GM12892 (cell line): ENCODE measurements around the gene COL20A1.

Experiments
- POLR2A ChIP-seq: IDR thresholded peaks from 2 replicates; pipeline ENCODE4 v1.6.1; 2011; ENCODE audit warnings: low read depth, low read length, control low read depth
- POLR2AphosphoS5 ChIP-seq: IDR thresholded peaks from 2 replicates; pipeline ENCODE4 v1.6.1; 2011; ENCODE audit warnings: low read depth, low read length, control low read depth
- TAF1 ChIP-seq: IDR thresholded peaks from 2 replicates; pipeline ENCODE4 v1.6.1; 2011; ENCODE audit warnings: low read depth, mild to moderate bottlenecking, control low read depth, low read length, borderline replicate concordance

DNA sequence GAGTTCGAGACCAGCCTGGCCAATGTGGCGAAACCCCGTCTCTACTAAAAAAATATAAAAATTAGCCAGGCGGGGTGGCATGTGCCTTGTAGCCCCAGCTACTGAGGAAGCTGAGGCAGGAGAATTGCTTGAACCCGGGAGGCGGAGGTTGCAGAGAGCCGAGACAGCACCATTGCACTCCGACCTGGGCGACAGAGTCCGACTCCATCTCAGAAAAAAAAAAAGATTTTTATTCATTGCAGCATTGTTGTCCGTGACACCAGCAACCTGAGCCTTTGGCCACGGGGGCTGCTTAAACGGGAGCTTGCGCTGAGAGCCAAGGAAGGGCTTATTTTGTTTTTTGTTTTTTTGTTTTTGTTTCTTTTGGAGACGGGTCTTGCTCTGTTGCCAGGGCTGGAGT is 13.1 kb upstream of the COL20A1 start:
- TF ChIP-seq POLR2A (no peak), POLR2AphosphoS5 (no peak), TAF1 (no peak)
